ENCODE data around the gene DGKZ.

DNA sequence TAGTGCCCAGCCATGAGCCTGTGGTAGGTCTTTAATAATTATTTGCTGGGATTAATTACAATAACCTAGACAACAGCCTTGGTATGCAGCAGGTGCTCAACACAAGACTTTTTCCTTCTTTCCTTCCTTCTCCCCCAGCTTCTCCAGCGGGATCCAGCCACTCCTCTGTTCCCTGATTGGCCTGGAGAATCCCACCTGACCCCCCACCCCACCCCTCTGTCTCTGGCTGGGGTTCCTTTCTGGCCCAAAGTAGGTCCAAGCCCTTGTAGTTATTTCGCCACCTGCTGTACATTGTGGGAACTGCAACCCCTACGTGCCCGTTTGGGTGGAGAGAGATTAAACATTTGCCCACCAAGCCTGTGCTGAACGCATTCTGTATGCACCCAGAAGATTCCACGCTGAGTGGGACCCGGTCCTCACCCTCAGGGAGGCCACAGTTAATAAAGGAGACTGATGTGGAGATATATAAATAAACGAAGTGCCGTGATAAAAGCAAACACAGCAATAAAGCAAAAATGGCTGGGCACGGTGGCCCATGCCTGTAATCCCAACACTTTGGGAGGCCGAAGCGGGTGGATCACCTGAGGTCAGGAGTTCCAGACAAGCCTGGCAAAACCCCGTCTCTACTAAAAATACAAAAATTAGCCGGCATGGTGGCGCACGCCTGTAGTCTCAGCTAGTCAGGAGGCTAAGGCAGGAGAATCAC, 32.1 kb upstream of the DGKZ start:
- TF ChIP-seq, protein P1, sequence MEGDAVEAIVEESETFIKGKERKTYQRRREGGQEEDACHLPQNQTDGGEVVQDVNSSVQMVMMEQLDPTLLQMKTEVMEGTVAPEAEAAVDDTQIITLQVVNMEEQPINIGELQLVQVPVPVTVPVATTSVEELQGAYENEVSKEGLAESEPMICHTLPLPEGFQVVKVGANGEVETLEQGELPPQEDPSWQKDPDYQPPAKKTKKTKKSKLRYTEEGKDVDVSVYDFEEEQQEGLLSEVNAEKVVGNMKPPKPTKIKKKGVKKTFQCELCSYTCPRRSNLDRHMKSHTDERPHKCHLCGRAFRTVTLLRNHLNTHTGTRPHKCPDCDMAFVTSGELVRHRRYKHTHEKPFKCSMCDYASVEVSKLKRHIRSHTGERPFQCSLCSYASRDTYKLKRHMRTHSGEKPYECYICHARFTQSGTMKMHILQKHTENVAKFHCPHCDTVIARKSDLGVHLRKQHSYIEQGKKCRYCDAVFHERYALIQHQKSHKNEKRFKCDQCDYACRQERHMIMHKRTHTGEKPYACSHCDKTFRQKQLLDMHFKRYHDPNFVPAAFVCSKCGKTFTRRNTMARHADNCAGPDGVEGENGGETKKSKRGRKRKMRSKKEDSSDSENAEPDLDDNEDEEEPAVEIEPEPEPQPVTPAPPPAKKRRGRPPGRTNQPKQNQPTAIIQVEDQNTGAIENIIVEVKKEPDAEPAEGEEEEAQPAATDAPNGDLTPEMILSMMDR (IDR thresholded peaks at IDR 0.05): peak in 5 of 7 experiments; percentile 85 to 97 (median 94)
- no peak for TF ChIP-seq POLR2A (IDR thresholded peaks at IDR 0.05)
- no peak for TF ChIP-seq EP300 (IDR thresholded peaks at IDR 0.05)
- peak in 1 of 3 donors; percentile 35 for TF ChIP-seq POLR2AphosphoS5 (IDR thresholded peaks at IDR 0.05)

Measured in stomach (tissue), 4 donors.